HG03442 (cell line): ENCODE measurements around the gene CDC16.

Experiments used
- ATAC-seq: cut with Tn5 transposase; IDR thresholded peaks from one replicate; pipeline ENCODE4 v1.9.1; 2021; ENCODE audit warnings: mild to moderate bottlenecking, moderate library complexity; ENCODE audit not compliant: unreplicated experiment

CDC16 gene

DNA sequence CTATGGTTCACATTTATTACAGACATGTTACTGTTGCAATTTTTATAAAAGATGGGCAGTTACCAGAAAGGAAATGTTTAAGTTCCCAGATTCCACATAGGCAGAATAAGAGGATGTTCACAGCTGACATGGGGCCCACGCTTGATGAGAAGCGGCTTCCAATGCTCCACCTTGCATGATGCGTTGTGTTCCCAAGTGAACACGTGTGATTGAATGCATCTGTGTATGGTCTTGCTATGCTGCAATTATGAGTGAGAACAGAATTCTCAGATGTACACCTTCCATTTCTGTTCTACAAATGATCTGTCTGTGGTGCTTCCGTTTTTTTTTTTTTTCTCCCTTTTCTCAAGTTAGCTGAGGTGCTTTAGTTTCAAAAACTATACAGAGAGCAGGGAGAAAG, 62.2 kb downstream of the CDC16 start:
- ATAC-seq, result no peak

DNA sequence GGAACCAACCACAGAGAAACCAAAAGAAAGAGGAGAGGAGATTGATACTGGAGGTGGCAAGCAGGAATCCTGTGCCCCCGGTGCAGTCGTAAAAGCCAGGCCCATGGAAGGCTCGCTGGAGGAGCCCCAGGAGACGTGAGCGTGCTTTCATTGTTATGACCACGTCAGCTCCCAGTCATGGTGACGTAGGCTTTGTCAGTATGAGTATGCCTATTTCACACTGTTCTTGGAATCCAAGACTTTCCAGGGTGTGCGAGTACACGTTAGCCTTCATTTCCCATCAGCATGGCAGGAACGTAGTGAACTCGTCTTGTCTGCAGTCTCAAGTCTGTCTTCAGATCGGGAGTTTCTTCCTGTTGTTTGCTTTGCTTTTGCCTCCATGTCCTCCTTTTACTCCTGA, 64.2 kb downstream of the CDC16 start:
- ATAC-seq, result no peak

DNA sequence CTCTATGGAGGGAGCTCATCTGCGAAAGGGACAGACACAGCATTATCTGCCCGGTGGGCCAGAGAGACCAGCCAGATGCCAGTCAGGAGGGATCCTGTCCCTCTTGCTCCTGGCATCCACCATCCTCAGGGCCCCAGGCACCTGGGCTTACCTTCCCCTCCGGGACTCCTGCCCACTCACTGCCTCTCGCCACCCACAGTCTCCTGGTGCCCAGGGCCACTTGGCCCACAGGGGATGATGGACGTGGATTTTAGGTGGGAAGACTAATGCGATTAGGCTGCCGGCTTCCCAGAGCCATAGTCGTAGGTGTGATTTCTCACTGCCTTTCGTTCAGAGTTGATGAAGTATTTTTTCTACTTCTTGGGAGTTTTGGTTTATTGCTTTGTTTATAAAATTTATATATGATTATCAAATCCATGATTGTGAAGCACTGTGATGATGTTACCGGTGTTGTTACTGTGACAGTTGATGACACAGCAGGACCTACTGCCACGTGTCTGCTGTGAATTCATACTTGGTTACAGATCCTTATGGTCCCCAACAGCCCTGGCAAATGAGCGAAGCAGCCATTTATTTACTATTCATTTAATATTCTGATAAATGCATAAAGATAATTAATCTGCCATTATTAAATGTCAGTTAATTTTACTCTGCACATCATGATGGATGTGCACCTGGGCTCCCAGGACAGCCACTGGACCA, 65.1 kb downstream of the CDC16 start:
- ATAC-seq, result no peak

DNA sequence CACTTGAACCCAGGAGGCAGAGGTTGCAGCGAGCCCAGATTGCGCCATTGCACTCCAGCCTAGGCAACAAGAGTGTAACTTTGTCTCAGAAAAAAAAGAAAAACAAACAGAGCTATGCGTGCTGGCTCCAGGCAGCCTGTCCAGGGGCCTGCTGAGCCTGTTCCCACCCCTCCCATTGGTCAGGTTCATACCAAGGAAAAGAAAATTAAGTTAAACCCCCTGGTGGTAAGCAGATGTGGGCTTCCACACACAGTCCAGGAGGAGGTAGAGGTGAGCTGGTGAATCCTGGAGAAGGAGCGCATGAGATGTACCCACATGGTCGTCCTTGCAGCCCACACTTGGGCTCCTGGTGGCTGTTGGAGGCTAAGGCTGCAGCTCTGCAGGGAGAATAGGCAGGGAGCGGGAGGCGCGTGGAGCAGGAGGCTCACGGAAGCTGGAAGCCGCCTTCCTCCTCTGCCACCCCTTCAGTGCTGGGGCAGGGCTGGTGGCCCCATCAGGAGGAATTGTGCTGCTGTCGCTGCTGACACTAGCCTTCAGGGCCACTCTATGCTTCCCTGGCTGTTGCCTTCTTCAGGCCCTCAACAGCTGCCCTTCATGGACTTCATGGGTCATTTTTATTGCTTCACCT, 69.1 kb downstream of the CDC16 start:
- no peak for ATAC-seq

DNA sequence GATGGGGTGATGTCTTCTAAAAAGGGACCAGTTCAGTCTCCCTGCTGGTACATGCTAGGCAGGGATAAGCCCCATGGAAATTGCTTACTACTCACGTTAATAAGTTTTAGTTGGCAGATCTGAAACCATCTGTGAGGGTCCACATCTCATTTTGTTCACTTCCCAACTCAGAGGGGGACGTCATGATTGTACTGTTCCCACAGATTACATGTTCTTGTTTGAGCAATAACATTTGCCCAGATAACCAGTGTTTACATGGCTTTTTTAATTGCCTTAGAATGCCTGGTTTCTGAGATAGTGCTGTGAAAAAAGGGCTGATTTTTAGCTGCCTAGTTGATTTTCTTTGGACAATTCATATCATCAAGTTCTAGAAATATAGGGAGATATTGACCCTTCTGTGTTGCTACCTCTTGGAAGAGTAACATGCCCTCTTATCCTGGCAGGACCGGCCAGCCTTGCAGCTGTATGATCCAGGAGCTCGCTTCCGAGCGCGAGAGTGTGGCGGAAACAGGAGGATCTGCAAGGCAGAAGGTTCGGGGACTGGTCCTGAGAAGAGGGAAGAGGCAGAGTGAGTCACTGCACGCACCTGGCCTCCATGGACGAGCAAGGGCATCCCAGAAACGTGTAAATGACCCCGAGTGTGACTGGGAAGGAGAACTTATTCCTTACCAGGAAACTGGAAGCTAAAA, 69.8 kb downstream of the CDC16 start:
- no peak for ATAC-seq

DNA sequence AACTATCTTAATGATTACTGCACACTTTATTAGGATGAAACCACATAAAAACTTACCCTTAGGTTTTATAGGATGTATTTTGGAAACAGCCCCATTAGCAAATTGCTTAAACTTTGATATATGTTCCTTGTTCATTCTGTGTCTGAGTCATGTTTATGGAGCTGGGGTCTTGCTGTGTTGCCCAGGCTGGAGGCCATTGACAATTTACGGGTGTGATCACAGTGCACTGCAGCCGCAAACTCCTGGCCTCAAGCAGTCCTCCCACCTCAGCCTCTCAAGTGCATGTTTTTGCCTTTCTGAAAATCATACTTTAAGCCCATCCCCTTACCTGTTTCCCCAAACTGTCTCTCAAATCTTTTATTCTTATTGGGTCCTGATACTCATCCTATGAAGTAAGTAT, 74.4 kb downstream of the CDC16 start:
- no peak for ATAC-seq

DNA sequence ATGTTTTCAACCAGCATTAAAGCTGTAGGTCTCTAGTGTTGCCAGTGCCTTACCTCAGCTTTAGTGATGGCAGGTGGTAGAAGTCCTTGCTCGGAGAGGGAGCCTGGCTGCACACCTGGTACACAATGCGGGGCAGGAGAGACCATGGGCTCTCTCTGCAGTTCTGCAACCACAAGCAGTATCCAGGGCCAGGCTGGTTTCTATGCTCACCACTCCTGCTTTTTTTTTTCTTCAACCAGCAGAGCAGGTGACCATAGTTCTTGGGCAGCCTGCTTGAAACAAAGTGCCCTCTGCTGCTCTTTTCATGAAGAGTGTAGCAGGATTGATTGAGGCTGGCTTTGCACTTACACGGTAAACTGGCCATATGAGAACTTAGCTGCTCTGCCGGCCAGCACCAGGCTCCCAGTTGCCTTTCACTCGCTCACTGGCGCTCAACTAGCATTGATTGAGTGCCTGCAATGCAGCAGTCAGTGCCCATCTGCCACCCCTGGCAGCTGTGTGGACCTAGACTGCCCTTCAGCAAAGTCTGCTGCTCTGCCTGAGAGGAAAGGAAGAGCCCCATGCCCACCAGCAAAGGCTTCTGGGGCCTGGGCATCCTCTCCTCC, 75.2 kb downstream of the CDC16 start:
- ATAC-seq, result no peak

DNA sequence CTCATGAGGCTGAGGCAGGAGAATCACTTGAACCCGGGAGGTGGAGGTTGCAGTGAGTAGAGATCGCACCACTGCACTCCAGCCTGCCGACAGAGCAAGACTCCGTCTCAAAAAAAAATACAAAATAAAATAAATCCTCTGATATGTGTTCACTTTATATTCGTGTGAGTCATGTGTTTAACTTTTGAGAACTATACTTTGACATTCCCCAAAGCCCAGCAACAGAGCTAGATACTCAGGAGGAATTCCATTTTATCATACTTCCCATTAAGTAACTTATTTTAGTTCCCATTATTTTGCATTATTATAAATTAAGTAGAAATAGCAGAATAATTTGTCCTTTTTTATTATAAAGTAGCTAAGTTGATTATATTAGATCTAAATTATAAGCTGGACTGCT, 76.3 kb downstream of the CDC16 start:
- ATAC-seq, result no peak

DNA sequence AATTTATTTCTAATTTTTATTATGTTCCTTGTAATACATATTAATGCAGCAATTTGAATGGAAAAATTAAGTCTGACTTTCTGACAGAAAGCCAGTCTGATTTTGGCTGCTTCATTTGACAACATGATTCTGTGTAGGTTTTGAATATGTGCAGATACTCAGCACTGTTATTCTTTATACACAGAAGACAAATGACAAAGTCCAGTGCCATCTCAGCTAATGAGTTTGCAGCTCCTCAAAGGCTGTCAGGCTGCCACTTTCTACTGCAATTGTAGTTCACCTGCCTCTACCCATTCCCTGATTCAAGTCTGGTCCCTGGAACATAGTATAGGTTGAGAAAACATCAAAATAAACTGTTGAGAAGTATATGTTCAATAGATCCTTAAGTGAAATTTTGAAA, 76.7 kb downstream of the CDC16 start:
- no peak for ATAC-seq

DNA sequence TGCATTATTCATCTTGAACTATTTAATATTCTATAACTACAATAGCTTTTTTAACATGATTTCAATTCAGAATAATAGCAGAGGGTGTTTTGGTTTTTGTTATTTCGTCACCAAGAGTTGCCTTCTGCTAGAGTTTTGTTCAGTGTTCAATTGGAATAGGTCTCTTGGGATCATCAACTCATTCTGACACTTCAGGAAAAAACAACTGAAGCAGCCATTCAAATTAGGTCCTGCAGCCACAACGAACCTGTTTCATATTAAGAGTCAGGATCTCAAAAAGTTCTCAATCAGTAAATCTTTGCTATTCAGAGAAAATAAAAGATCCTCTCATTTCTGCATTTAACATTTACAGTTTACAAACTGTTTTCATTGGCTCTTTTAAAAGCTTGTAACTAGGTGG, 77.2 kb downstream of the CDC16 start:
- ATAC-seq, result no peak

DNA sequence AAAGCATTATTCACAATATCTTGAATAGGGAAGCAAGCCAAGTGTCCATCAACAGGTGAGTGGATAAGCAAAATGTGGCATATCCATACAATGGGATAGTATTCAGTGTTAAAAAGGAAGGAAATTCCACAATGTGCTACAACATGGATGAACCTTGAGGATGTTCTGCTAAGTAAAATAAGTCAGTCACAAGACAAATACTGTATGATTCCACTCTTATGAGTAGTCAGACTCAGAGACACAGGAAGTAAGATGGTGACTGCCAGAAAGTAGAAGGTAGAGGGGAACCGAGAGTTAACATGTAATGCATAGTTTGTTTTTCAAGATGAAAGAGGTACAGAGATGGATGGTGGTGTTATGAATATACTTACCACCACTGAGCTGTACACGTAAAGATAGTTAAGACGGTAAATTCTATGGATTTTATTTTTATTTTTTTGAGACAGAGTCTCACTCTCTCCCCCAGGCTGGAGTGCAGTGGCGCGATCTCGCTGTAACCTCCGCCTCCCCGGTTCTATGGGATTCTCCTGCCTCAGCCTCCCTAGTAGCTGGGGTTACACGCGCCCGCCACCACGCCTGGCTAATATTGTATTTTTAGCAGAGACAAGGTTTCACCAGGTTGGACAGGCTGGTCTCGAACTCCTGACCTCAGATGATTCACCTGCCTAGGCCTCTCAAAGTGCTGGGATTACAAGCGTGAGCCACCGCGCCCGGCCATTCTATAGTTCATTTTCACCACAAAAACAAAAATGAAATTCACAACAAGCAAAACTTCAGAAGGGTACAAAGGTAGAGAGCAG, 78.6 kb downstream of the CDC16 start:
- no peak for ATAC-seq

DNA sequence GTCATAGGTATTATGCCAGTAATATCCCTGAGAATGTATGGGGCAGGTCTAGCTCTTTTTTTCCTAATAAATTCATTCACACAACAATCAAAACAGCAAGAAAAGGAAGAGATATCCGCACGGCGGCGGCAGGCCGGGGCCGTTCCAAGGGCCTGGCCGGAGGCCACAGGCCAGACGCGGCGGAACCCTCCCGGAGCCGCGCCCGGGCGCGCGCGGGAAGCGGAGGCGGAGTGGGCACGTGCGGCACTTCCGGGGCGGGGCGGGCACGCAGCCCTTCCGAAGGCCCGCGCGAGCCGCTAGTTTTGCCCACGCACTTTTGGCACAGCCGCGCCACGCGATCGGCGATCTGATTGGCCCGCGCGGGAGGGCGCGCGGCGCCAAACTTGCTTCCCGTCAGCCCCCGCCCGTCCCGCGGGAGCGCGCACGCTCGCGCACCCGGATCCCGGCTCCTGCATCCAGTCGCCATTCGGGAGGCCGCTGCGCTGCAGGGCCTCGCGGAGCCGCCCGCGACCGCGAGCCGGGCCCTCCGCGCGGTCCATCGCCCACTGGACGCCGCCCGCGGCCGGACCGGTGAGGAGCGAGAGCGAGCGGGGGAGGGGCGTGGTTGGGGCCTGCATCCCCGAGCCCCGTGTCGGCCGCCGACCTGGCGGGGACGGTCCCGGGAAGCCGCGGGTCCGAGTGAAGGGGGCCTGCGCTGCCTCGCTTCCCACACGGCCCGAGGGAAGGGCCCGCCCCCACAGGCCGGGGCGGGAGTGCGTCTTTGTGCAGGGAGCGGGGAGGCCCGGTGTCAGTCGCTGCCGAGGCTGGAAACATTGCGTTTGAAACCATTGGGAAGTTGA, 79.6 kb downstream of the CDC16 start, which contains the start of gene CHAMP1:
TSS of gene CHAMP1 (plus strand) at position 430 of the 839 bp plus-strand sequence. CDS start 9,340 bp downstream, outside the sequence.
- peak; percentile 79 for ATAC-seq

DNA sequence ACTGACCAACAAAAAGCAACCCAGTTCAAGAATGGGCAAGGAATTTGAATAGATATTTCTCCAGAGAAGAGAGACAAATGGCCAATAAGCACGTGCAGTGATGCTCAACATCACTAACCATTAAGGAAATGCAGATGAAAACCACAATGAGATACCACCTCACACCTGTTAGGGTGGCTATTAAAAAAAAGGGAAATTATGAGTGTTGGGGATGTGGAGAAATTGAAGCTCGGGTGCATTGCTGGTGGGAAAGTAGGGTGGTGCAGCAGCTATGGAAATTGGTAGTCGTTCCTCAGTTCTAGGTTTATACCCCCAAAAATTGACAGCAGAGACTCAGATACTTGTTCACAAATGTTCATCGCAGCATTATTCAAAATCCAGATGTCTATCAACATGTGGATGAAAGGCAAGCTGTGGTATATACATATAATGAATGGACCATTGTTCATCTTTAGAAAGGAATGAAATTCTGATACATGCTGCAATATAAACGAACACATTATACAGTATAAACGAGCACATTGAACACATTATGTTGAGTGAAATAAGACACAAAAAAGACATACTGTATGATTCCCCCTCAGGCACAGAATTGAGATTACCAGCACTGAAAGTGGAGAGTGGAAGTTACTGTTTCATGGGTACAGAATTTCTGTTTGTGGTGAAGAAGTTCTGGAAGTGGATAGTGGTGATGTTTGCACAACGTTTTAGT, 80.5 kb downstream of the CDC16 start:
- no peak for ATAC-seq

DNA sequence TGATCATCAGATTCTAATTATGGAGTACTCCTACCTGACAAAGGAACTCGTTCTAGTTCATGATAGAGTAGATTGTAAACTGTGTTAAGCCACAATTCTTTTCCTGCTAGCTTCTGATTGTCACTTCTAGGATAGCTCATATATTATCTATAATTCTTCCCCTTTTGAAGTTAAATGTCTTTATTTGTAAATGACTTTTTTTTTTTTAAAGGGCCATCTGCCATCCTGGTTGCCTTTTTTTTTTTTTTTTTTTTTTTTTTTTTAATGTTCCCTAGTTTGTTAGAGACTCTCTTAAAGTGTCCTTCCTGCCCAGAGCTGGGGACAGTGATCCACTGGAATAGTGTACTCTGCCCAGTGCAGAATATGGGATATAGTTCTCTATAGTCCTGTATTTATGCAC, 83.9 kb downstream of the CDC16 start:
- no peak for ATAC-seq

DNA sequence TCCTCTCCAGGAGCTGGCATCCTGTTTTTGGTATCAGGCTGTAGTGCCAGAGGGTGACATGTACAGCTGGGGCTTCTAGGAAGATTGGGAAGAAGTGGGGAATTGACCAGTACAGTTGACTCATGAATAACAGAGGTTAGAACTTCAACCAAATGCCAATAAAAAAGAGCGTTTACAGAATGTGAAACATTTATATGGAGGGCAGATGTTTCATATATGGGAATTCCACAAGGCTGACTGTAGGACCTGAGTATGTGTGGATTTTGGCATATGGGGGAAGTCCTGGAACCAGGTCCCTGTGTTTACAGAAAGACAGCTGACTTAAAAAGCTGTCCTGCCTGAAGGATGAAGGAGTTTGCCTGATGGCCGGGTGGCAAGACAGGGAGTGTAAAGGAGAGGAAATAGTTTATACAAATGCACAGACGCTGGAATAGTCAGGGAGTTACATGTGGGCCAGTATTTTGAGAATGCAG, 84.8 kb downstream of the CDC16 start:
- ATAC-seq, result no peak

DNA sequence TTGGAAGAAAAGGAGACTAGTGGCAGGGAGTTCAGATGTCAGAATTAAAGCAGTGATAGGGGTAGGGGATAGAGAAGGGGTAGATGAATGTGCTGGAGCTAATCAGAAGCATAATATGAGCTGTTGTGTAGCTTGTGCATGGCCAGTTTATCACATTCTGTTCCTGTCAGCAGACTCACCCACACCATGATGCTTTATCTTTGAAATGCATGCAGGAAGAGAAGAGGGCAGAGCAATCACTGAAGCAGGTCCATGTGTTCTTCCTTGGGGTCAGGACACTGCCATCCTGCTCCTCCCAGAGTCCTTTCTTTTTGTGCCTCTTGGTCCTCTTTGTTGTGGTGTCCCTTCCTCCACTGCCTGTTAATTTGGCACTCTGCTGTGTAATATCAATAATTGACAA, 85.4 kb downstream of the CDC16 start:
- no peak for ATAC-seq

DNA sequence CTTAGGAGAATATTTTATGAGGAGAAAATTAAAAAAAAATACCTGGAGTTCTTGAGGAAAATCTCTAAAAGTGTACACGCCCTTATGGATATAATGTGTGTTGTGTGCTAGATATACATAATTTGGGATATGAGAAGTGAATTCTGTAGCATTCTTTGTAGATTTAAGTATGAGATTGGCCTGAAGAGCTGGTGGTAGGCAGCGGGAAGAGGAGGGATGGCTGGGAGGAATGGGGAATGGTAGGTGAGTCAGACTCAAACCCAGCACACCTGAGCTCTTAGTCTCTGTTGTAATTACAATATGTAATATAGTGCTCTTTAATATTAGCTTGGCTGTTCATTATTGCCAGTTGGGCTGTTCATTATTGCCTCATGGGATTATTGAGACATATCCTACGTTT, 86.6 kb downstream of the CDC16 start:
- ATAC-seq, result no peak
